Measurements from ENCODE around the gene PSMD2.

GRCh38 chr3:184311633-184312032, 12.6 kb downstream of the PSMD2 start:
- no peak for TF ChIP-seq POLR2A (IDR thresholded peaks at IDR 0.05; ENCODE audit: low read depth, low read length)
- TF ChIP-seq POU2F2 (IDR thresholded peaks at IDR 0.05; ENCODE audit: low read depth, low read length), result no peak
- TF ChIP-seq POLR2AphosphoS5 (IDR thresholded peaks at IDR 0.05; ENCODE audit: low read depth, low read length), result no peak

Measured in GM12891 (cell line).